Gastroesophageal sphincter (tissue), 3 donors: ENCODE results near the gene SH3BP2.

Experiments
- EP300 ChIP-seq: sonication (generic); formaldehyde crosslinking; IDR thresholded peaks from one replicate; pipeline ENCODE4 v1.6.1; 2017; ENCODE audit warnings: antibody characterized with exemption, mild to moderate bottlenecking
- POLR2A ChIP-seq, 2 donors: fragments of 450-650 bp; IDR thresholded peaks; one replicate each; pipeline ENCODE4 v1.6.1; 2017; ENCODE audit warnings: antibody characterized with exemption in 2 of 2, mild to moderate bottlenecking in 2 of 2, moderate library complexity in 1 of 2
- POLR2AphosphoS5 ChIP-seq: sonication (generic); formaldehyde crosslinking; IDR thresholded peaks from one replicate; pipeline ENCODE4 v1.6.1; 2017; ENCODE audit warnings: antibody characterized with exemption
- TF ChIP-seq, protein P1 (sequence below), 4 experiments: fragments of 200-600 bp in 2 of 4; fragments of 450-650 bp in 2 of 4; sonication (generic) in 1 of 4; IDR thresholded peaks; one replicate each; pipeline ENCODE4 v1.5.1; 2017 to 2019; ENCODE audit warnings: antibody characterized with exemption in 4 of 4, mild to moderate bottlenecking in 2 of 4, moderate library complexity in 2 of 4

DNA sequence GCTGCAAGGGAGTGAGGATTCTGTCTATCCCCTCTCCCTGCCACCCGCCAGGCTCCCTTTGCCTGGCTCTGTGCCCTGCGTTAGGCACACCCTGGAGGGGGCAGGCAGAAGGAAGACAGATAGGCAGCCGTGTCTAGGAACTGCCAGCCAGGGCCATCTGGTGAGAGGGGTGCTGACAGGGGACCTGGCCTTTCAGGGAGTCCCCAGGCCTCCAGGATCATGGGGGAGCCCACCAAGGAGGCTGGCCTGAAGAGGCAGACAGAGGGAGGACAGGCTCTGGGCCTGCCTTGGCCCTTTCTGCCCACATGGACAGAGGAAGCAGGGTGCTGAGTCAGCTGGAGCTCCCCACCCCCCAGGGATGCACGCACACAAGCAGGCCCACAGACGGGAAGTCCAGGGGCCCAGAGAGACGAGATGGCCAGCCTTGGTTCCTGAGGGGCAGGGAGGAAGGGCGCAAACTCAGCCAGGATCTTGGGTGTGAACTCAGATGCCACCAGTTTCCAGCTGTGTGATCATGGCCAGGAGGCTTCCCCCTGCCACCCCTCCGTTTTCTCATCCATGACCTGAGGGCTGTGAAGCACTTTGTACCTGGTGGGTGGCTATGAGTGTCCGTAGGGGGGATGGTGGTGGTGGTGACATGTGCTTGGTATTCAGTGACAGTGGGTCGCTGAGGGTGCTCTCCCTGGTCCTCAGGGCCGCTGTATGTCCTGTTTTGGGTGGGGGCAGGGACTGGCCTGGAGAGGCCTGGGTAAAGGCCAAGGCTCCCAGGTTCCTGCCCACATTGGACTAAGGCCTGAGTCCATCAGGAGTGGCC lies 1.8 kb downstream of the SH3BP2 start:
- TF ChIP-seq, protein P1, sequence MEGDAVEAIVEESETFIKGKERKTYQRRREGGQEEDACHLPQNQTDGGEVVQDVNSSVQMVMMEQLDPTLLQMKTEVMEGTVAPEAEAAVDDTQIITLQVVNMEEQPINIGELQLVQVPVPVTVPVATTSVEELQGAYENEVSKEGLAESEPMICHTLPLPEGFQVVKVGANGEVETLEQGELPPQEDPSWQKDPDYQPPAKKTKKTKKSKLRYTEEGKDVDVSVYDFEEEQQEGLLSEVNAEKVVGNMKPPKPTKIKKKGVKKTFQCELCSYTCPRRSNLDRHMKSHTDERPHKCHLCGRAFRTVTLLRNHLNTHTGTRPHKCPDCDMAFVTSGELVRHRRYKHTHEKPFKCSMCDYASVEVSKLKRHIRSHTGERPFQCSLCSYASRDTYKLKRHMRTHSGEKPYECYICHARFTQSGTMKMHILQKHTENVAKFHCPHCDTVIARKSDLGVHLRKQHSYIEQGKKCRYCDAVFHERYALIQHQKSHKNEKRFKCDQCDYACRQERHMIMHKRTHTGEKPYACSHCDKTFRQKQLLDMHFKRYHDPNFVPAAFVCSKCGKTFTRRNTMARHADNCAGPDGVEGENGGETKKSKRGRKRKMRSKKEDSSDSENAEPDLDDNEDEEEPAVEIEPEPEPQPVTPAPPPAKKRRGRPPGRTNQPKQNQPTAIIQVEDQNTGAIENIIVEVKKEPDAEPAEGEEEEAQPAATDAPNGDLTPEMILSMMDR (IDR thresholded peaks at IDR 0.05), result no peak
- TF ChIP-seq POLR2A (IDR thresholded peaks at IDR 0.05) (no peak), POLR2AphosphoS5 (no peak), EP300 (no peak)
